Heart right ventricle (tissue), 16 donors: ENCODE measurements around the gene ELFN2. TPM values are rescaled to one million over a fixed set of nuclear protein-coding genes. Genes with fewer than 3 reads are reported as not detected.

Experiments
- ATAC-seq, 8 donors: fragments of 200-7000 bp; cut with Tn5 transposase; one replicate each; pipeline ENCODE4 v1.9.1; 2020; ENCODE audit warnings: mild to moderate bottlenecking in 8 of 8, moderate library complexity in 8 of 8, moderate number of reproducible peaks in 1 of 8
- DNase-seq, 2 donors: peaks; one replicate each; pipeline ENCODE4 v3.0.0-alpha.2; 2020
- H3K27ac ChIP-seq, 10 donors: fragments of 200-600 bp; sonication (generic) in 2 of 10; one replicate each; pipeline versions ENCODE4 v1.5.0 to v1.8.0; 2020 to 2022; ENCODE audit warnings: mild to moderate bottlenecking in 3 of 10
- H3K27me3 ChIP-seq, 7 donors: fragments of 200-600 bp; one replicate each; pipeline ENCODE4 v1.8.0; 2021 to 2022; ENCODE audit warnings: mild to moderate bottlenecking in 2 of 7
- H3K36me3 ChIP-seq, 9 donors: fragments of 200-600 bp; sonication (generic) in 1 of 9; one replicate each; pipeline versions ENCODE4 v1.5.0 to v1.8.0; 2020 to 2022; ENCODE audit warnings: mild to moderate bottlenecking in 2 of 9
- H3K4me1 ChIP-seq, 9 donors: fragments of 200-600 bp; sonication (generic) in 1 of 9; one replicate each; pipeline versions ENCODE4 v1.5.0 to v1.8.0; 2020 to 2022; ENCODE audit warnings: mild to moderate bottlenecking in 4 of 9
- H3K4me3 ChIP-seq, 10 donors: fragments of 200-600 bp; sonication (generic) in 2 of 10; one replicate each; pipeline versions ENCODE4 v1.5.0 to v1.8.0; 2020 to 2022; ENCODE audit warnings: mild to moderate bottlenecking in 7 of 10, moderate library complexity in 2 of 10
- H3K9me3 ChIP-seq, 11 donors: fragments of 200-600 bp in 10 of 11; sonication (generic) in 2 of 11; one replicate each; pipeline versions ENCODE4 v1.5.0 to v1.8.0; 2013 to 2022; ENCODE audit warnings: mild to moderate bottlenecking in 2 of 11, control low read depth in 1 of 11, moderate library complexity in 1 of 11
- CTCF ChIP-seq, 9 donors: fragments of 200-600 bp; sonication (generic) in 2 of 9; IDR thresholded peaks; one replicate each; pipeline versions ENCODE4 v1.5.0 to v1.8.0; 2021 to 2022; ENCODE audit warnings: antibody characterized with exemption in 9 of 9, mild to moderate bottlenecking in 5 of 9, moderate library complexity in 1 of 9
- WGBS, 2 donors: extraction: QIAGEN DNeasy Blood & Tissue Kit; methylation state at CpG; one replicate each; pipeline ENCODE4 v1.1.7; 2013; ENCODE audit warnings: inconsistent platforms in 1 of 2; 5-methylcytosine and 5-hydroxymethylcytosine counted together
- intact Hi-C, 10 donors: fragments of 100-400 bp; cut with DNase I; formaldehyde crosslinking; loops; one replicate each; pipeline versions ENCODE4 v1.11.1 to v1.14.2; 2022
- polyA plus RNA-seq, 2 donors: library from polyadenylated mRNA; stranded (reverse); fragments of 200-250 nt; gene quantifications; one replicate each; pipeline ENCODE4 v1.2.3, GENCODE V29; 2013
- total RNA-seq, 10 donors: library from RNA; stranded (reverse); fragmentation: NEBNext Ultra II Directional in 3 of 10; extraction: Animal tissue kit (Norgen Biotek cat#: 25700) in 3 of 10; gene quantifications; one replicate each; pipeline versions ENCODE4 v1.2.1 to v1.2.4, GENCODE V29; 2021 to 2023
- donor health status: Arrhythmogenic right ventricular cardiomyopathy.
- donor health status: ischemic (EF 13 %, LVEDD 7.1; RV severe dilation, severe dysfunction).
- donor health status: healthy with polysubstance abuse.
- donor health status: DM: no; HTN: yes; CAD: no.
- donor health status: DM: no; HTN: no; CAD: no.
- donor health status: ischemic (EF 25% LVEDD 6.9; RV normal size, moderate dysfunction).
- donor health status: ischemic (EF 25% LVEDD 5.7; RV mildly dilated, moderate dysfunction).
- donor health status: healthy.
- donor health status: DM: yes; HTN: yes; CAD: no.
- donor health status: Ischemic cardiomyopathy.
- donor health status: ischemic (EF 35%, LVEDD 5.7; RV mildly dilated, moderate dysfunction).
- donor health status: nonischemic (EF 11% LVEDD 7.7; RV severe dilation, severe dysfunction).
- donor health status: DM: yes; HTN: yes; CAD: no.
- donor health status: PGD.
- donor health status: ischemic (EF 29% LVEDD 5.4; RV normal size, mild dysfunction).
- donor health status: nonischemic (EF 23%, LVEDD 6.1; RV moderate dilation, normal function).

The ELFN2 gene
- total and polyA plus RNA-seq, 12 donors: under 0.01 to 0.21 (median 0.05) TPM; not detected in 4

GRCh38 chr22:37427711-37428635, 694 bp upstream of the ELFN2 start:
- TF ChIP-seq CTCF (IDR thresholded peaks at IDR 0.05): no peak
- H3K36me3 ChIP-seq: no peaks in the 10 kb centered on the region
- H3K9me3 ChIP-seq: peaks cover 0 to 6% (median 0%) of the 10 kb centered on the region in 11 donors
- H3K27ac ChIP-seq: no peak overlapping the region
- H3K27me3 ChIP-seq: peaks cover 34 to 100% (median 96%) of the 10 kb centered on the region in 7 donors
- peaks cover 0 to 12% (median 5%) of the 10 kb centered on the region in 9 donors for H3K4me1 ChIP-seq
- DNase-seq (no peak), ATAC-seq (no peak)
- peak overlapping the region in 9 of 10 donors; percentile 38 to 60 (median 42) for H3K4me3 ChIP-seq
- 17% methylated on average over 58 to 59 of the region's 59 CpGs for WGBS, 2 donors
- intact Hi-C loops: loop anchor here in 8 of 10 donors (2.0 to 10.0 kb wide), 6 partner anchors 103 to 161 kb away; no protein-coding TSS in a partner anchor

GRCh38 chr22:37426706-37427134, 559 bp downstream of the ELFN2 start:
- WGBS, 2 donors: 3% methylated on average over 23 to 24 of the region's 24 CpGs
- peaks cover 24 to 100% (median 96%) of the 10 kb centered on the region in 7 donors for H3K27me3 ChIP-seq
- intact Hi-C loops: loop anchor here in 7 of 10 donors (5.0 to 10.0 kb wide), 5 partner anchors 102 to 159 kb away; no protein-coding TSS in a partner anchor
- H3K4me1 ChIP-seq: peaks cover 0 to 12% (median 5%) of the 10 kb centered on the region in 9 donors
- no peak for DNase-seq
- peak overlapping the region in 9 of 10 donors; percentile 21 to 60 (median 42) for H3K4me3 ChIP-seq
- no peak for ATAC-seq
- no peak overlapping the region for H3K27ac ChIP-seq
- TF ChIP-seq CTCF (IDR thresholded peaks at IDR 0.05): no peak
- no peaks in the 10 kb centered on the region for H3K36me3 ChIP-seq
- H3K9me3 ChIP-seq: no peaks in the 10 kb centered on the region

GRCh38 chr22:37425800-37426705, 1.2 kb downstream of the ELFN2 start:
- peaks cover 0 to 15% (median 5%) of the 10 kb centered on the region in 9 donors for H3K4me1 ChIP-seq
- H3K4me3 ChIP-seq: peak overlapping the region in 1 of 10 donors; percentile 60
- no peaks in the 10 kb centered on the region for H3K36me3 ChIP-seq
- H3K9me3 ChIP-seq: no peaks in the 10 kb centered on the region
- no peak for TF ChIP-seq CTCF (IDR thresholded peaks at IDR 0.05)
- no peak for DNase-seq
- peaks cover 24 to 100% (median 96%) of the 10 kb centered on the region in 7 donors for H3K27me3 ChIP-seq
- peak in 1 of 8 donors; percentile 24 for ATAC-seq
- 16 to 19% methylated on average over 43 of the region's 43 CpGs for WGBS, 2 donors
- no peak overlapping the region for H3K27ac ChIP-seq
- intact Hi-C loops: loop anchor here in 7 of 10 donors (5.0 to 10.0 kb wide), 5 partner anchors 101 to 159 kb away; no protein-coding TSS in a partner anchor
